HG03064 (cell line): ENCODE results near the gene AGBL5.
A peak's percentile ranks its signal among the peaks of the same experiment; 100 is the strongest.

Experiments
- ATAC-seq: cut with Tn5 transposase; IDR thresholded peaks from one replicate; pipeline ENCODE4 v1.9.1; 2021; ENCODE audit warnings: low read depth; ENCODE audit not compliant: unreplicated experiment

AGBL5 gene

DNA sequence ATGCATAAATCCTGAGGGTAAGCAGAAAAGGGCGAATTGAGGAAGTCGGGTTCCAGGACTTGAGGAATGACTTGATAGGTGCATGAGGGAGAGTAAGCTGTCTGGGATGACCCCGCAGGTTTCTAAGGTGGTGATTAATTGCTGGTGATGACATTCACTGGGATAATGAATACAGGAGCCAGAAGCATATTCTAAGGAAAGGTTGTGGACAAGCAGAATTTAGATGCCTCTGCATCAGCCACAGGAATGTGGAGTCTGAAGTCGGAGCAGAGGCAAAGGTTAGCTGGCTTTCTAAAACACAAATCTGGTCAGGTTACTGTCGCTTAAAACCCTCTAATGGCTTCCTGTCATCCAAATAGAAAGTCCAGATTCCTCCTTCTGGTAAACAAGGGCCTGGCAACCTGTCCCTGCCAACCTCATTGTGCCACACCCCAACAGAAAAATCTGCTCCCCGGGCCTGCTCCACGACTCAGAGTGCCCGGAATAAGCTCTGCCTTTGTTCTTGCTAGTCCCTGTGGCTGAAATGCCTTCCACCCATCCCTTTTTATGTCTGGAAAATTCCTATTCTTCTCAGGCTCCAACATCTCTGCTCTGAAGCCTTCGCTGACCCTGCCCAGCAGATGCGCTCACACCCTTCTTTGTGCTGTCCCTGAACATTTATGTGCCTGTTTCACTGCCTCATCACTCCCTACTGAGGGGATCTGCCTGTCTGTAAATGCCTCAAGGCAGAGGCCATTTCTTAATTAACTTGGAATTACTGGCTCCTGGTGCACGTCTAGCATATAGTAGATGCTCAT lies 30.0 kb upstream of the AGBL5 start:
- ATAC-seq: no peak

DNA sequence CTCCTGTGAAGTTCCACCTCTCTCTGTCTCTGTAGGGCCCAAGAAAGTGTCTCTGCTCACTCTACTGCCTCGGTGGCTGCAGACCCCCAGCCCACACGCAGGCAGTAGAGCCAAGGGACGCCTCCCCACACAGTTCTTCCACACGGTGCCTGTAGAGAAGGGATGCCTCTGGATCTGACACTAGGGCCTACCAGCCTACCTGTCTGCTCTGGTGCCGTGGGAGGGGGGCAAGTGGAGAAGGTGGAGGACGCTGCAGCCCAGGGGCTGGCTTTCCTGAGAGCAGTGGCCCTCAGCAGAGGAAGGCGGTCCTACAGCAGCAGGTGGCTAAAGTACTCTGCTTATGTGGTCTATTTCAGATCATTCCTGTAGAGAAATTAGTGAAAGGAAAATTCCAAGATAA lies 27.7 kb upstream of the AGBL5 start:
- no peak for ATAC-seq

DNA sequence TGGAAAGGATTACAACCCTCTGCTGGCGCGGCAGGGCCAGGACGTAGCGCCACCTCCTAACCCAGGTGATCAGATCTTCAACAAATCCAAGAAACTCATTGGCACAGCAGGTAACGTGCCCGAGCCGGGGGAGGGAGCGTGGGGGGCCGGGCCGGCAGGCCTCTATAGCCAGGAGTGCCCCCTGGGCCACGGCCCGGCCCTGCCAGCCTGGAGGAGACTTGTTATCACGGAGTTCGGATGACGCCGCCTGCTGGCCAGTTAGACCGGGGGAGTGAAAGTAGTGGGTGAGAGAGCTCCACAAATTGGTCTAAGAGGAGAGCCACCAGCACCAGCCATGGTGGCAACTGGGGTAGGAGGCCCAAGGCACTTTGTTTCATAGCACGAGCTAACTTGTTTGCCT lies 27.3 kb upstream of the AGBL5 start:
- no peak for ATAC-seq

DNA sequence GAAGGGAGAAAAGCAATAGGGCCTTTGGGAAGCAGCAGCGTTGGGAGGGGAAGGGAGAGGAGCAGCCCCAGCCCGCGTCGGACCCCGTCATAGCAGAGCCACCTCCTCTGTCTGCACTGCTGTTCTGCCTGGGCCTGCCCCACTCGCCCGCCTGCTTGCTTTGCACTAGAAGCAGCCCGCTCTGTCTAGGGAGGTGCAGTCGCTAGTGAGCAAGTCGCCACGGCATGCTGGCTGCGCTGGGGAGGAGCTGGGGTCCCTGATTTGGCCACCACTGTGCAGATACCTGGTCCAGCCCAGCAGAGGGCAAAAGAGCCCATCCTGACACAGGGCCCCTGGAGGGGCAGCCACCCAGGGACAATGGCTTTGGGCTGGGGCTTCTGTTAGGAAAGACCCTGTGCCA lies 26.7 kb upstream of the AGBL5 start:
- no peak for ATAC-seq

DNA sequence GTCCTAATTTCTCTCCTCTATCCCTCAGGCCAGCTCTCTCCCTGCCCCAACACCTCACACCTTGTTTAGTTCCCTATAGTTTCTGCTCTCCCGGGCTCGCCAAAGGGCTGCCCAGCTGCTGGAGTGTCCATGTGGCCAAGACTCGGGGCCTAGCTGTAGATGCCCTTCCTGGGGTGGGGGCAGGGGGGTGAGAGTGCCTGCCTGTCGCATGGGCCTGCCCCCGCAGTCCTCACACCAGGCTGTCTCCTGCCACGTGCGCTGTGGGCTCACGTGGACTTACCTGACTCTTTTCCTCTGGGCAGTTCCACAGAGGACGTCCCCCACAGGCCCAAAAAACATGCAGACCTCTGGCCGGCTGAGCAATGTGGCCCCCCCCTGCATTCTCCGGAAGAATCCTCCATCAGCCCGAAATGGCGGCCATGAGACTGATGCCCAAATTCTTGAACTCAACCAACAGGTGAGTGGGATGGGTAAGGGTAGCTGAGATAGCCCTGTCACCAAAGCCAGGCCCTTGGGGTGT lies 26.1 kb upstream of the AGBL5 start:
- no peak for ATAC-seq

DNA sequence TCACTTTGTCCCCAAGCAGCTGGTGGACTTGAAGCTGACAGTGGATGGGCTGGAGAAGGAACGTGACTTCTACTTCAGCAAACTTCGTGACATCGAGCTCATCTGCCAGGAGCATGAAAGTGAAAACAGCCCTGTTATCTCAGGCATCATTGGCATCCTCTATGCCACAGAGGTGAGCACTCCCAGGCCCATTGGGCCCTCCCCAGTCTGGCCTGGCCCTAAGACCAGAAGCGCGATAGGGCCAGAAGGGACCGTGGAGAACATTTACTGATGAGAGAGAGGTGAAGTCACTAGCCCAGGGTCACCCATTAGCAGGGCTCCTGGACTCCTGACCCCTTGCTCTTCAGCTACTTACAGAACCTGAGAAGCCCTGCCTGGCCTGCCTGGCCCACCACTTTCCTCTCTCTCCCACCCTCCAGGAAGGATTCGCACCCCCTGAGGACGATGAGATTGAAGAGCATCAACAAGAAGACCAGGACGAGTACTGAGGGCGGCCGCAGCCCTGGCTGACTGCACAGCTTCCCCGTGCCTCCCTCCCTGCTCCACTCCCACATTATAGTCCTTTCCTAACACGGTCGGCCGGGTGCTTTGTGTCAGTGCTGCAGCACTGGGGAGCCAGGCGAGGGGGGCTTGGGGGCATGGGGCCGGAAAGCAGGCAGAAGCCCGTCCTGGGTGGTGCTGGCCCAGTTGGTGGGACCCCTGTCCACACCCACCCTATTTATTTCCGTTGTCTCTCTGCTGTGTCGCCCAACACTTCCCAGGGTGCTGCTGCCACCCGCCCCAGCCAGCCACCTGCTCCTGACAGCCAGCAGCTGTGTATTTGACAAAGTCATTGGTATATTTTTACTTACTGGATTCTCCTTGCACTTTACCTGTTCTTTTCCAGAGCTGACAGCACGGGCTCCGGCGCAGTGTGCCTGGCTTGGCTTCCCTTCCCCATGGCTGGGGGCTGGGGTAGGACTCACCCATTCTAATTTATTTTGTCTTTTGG lies 25.3 kb upstream of the AGBL5 start:
- ATAC-seq: no peak

DNA sequence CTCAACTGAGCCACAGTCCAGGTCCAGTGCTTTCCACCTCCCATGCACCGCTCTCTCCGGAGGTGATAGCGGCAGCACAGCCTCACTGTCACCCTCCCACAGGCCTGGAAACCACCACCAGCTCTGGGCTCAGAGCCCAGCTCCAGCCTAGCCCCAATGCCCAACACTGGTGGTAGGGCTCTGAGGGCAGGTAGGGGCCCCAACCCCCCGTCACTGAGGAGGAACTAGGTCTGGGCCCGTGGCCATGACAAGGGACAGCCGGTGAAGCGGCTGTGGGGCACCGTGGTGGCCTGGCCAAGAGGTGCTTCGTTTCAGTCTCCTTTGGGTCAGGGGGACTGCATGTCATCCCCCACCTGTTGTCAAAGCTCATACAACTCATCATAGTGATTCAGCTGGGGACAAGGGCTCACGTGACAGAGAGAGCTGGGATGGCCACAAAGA lies 24.2 kb upstream of the AGBL5 start:
- ATAC-seq: no peak

DNA sequence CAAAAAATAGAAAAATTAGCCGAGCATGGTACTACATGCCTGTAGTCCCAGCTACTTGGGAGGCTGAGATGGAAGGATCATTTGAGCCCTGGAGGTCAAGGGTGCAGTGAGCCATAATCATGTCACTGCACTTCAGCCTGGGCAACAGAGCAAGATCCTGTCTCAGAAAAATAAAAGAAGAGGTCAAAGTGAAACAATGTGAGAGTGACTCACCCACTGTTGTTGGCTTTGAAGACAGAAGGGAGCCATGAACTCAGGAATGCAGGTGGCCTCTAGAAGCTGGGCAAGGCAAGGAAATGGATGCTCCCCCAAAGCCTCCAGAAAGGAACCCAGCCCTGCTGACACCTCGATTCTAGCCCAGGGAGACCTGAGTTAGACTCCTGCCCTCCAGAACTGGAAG lies 22.4 kb upstream of the AGBL5 start:
- ATAC-seq: no peak

DNA sequence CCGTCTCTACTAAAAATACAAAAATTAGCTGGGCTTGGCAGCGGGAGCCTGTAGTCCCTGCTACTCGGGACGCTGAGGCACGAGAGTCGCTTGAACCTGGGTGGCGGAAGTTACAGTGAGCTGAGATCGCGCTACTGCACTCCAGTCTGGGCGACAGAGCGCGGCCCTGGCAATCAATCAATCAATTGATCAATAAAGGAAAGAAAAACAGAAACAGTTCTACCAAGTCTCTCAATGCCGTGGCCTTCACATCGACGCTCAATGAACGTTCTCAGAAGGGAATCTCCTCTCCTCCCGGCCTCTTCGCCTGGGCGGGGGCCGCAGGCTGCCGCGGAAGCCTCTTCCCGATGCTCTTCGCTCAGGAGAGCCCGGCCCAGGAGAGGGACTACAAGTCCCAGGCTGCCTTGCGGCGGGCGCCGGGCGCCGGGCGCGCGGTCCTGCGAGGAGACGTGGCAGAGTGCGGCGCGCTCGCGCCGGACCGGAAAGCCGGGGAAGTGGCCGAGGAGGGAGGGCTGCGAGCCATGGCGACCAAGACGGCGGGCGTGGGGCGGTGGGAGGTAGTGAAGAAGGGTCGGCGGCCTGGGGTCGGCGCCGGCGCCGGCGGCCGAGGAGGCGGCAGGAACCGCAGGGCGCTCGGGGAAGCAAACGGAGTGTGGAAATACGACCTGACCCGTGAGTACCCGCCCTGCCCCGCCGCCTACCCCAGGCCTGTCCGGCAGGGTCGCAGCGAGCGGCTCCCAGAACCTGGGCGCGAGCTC lies 18.8 kb upstream of the AGBL5 start, which contains the start of gene TMEM214:
Gene TMEM214 (plus strand): TSS at position 471 of the 758 bp plus-strand sequence. CDS start 51 bp downstream, at position 522.
- peak; percentile 85 for ATAC-seq

DNA sequence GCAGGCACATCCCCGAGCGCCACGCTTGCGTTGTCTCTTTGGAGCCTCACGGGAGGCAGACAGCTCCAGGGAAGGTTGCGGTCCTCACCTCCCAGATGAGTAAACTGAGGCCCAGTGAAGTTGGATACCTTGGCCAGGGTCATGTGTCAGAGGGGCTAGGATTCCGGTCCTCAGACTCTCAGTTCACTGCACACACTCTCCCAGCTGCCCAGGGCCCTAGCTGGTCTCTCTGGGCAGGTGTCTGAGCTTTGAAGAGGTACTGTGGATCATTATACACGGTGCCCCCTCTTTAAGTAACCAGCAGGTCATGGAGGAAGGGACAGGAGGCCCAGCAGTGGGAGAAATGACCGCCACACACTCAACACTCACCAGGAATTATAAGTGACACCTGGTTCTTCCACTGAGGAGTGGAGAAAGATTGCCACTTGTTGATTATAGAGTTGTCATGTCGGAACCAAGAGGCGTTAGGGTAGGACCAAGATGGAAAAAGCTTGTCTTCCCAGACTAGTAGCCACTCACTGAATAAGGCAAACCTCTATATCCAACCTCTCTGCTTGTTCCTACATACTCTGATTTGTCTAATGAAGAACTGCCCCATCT lies 18.1 kb upstream of the AGBL5 start:
- ATAC-seq: peak; percentile 14

DNA sequence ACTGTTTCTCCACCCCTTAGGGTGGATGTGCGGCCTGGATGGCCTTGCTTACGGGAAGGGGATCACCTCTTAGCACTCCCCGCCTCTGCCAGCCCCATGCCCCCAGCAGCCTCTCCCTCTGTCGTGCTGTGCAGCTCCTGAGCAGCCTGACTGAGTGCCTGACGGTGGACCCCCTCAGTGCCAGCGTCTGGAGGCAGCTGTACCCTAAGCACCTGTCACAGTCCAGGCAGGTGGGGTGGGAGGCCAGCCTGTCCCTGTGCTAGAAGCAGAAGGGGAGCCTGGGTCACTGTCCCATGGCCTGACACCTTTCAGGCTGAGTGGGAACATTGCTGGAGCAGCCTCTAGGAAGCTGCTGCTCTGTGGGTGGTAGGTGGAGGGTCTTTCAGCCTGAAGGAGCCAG lies 13.5 kb upstream of the AGBL5 start:
- no peak for ATAC-seq

DNA sequence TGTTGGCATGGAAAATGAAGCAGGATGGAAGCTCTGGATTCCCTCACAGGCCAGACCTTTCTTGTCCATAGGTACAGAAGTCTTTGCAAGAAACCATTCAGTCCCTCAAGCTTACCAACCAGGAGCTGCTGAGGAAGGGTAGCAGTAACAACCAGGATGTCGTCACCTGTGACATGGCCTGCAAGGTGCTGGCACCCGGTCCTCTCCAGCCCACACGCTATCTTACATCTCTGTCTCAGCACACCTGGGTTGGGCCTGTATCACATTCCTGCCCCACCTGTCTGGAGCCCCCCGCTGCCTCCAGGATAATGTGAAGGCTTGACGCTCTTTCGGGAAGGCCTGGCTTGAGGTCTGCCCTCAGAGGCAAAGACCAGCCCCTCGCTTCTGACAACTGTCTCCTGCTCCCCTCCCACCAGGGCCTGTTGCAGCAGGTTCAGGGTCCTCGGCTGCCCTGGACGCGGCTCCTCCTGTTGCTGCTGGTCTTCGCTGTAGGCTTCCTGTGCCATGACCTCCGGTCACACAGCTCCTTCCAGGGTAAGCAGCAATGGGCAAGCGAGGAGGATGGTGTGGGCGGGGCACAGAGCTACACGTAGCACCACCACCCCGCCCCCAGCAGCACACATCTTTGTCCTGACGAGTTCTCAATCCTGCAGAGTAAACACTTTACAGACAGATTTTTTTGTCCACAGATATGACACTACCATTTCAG lies 12.7 kb upstream of the AGBL5 start:
- no peak for ATAC-seq

DNA sequence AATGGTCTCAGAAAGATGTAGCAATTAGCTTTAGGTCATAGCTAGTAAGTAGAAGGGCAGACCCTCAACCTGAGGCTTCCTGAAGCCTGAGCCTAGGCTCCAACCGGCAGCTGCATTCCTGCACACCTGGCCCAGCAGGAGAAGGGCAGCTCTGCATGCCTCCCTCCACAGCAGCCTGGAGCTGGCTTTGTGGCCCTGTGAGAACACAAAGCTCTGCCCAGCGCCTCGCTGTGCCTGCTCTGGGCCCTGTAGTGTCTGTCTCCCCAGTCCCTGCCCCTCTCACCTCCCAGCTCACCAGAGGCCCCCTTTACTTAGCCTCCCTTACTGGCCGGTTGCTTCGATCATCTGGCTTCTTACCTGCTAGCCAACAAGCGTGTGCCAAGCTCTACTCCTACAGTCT lies 12.0 kb upstream of the AGBL5 start:
- no peak for ATAC-seq

DNA sequence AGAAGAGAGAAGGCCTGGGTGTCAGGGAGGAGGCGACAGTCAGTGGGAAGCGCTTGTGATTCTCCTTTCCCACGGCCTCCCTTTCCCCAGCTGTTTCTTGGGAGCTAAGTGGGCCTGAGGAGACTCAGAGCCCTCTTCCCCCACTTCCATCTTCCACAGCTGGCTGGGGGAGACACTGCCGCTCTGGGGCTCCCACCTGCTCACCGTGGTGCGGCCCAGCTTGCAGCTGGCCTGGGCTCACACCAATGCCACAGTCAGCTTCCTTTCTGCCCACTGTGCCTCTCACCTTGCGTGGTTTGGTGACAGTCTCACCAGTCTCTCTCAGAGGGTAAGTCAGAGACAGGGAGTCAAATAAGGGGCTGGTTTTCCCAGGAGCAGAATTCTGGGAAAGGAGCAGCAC lies 11.6 kb upstream of the AGBL5 start:
- ATAC-seq: no peak

DNA sequence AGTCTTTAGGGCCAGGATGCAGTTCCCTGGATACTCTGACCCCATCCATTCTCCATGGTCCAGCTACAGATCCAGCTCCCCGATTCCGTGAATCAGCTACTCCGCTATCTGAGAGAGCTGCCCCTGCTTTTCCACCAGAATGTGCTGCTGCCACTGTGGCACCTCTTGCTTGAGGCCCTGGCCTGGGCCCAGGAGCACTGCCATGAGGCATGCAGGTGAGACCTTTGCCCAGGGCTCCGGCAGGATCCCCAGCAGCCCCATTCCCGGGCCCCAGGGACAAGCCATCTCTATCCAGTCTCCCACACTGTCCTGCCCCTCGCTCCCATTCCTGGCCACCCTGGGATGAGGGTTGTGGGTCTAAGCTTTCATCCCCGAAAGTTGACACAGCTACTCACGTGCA lies 11.2 kb upstream of the AGBL5 start:
- no peak for ATAC-seq

DNA sequence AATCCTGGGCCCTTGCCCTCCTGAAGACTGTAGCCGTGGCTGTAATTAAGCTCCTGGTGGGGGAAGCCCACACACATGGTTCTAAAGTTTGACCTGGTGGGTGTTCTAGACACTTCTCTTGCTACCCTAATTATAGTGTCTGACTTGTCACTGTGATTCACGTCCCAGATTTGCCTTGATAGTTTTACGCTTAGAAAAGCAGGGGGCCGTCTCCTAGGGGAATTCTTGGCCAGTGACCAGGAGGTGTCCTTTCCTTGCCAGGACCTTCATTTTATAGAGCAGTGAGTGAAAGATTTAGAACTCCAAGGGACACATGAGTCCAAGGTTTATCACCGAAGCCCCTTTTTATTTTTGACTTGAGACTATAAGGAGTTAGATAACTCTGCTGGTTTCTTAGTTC lies 9.7 kb upstream of the AGBL5 start:
- no peak for ATAC-seq

DNA sequence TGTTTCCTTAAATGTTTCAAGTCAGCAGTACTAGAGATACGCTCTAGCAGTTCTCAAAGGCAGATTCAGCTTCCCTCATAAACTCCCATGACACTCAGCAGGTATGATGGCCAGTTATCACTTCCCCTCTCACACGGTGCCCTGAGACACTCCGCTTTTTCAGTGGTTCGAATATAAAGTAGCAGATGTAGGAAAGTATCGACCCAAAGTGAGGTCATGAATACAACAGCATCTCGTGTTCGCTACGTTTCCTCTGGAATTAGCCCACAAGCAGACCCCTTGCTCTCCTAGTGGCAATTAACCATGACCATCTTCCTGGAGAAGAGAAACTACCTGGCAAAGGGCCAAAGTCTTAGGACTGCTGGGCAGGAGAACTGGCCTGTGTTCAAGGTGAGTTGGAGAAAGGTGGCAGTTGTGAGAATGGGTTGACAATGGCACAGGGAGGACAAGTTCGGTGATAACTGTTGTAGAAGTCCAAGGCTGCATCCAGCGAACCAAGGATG lies 9.3 kb upstream of the AGBL5 start:
- peak; percentile 65 for ATAC-seq

DNA sequence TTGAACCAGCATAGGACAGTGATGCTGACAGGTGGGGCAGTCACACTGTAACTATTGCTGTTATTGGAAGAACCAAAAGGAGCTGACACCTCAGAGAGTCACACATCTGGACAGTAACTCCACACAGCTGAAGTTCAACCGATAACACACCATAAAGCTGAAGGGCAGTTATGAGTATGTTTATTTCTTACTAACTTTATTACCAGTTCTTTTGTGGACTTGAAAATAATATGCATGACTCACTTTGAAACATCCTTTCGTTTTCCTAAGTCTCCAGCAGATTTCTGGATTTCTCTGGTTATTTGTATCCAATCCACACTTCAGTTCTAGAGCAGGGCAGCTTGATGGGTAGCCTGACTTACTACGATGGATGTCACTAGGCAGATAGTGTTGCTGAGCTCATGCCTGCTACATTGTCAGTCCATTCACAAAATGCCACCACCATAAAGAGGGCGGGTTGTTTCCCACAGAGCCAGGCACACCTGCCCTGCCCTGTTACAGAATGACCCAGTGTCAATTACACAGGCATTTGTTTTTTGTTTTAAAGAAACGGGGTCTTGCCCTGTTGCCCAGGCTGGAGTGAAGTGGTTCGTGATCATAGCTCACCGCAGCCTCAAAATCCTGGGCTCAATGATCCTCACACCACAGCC lies 8.4 kb upstream of the AGBL5 start:
- ATAC-seq: no peak
